Endothelial cell of umbilical vein (primary cell): ENCODE data around the gene LILRA5. TPM values are rescaled to one million over a fixed set of nuclear protein-coding genes. Genes with fewer than 3 reads are reported as not detected.
"Not testable (repeated sequence)": the region's sequence is repeated elsewhere in the genome, so short reads cannot be mapped to it uniquely, and the experiment has no call there.

Experiments
- BruUV-seq: library from RNA; stranded (reverse); fragments of 400-500 nt; replicated peaks from 2 replicates; lab custom pipeline; 2021; lab: Mats Ljungman, UMichigan
- CTCF ChIA-PET: fragments of 300-600, 350-600 bp; sonication (Branson Sonifier 250); formaldehyde crosslinking; loops from one replicate; lab custom pipeline; 2021; ENCODE audit warnings: antibody characterized with exemption, inconsistent platforms; lab: Charles Lee
- POLR2A ChIA-PET: fragments of 300-600, 350-600 bp; sonication (Branson Sonifier 250); formaldehyde crosslinking; loops from one replicate; lab custom pipeline; 2021; ENCODE audit warnings: antibody characterized with exemption, inconsistent platforms; lab: Charles Lee
- DNase-seq: peaks from one replicate; pipeline ENCODE4 v3.0.0-alpha.2; 2011; ENCODE audit warnings: low read depth, low spot score
- FAIRE-seq: peaks from 2 replicates; lab custom pipeline; 2011; peaks lifted over from hg19 to GRCh38; lab: Jason Lieb, UNC
- H2AFZ ChIP-seq: 2 replicates; pipeline ENCODE4 v1.6.0; 2012; ENCODE audit warnings: low read depth, low read length, control low read depth, inconsistent platforms
- H3K27ac ChIP-seq: 2 replicates; pipeline ENCODE4 v1.5.1; 2011; ENCODE audit warnings: low read depth, mild to moderate bottlenecking, control low read depth, low read length, moderate library complexity; ENCODE audit not compliant: insufficient read depth
- H3K27me3 ChIP-seq, 2 experiments: 2 replicates each; pipeline versions ENCODE4 v1.6.0 to v1.6.1; 2011; ENCODE audit warnings: low read length in 2 of 2, mixed read lengths in 1 of 2; ENCODE audit not compliant: control insufficient read depth in 2 of 2, insufficient read depth in 2 of 2
- H3K36me3 ChIP-seq, 2 experiments: 2 replicates in 1 of 2; 3 replicates in 1 of 2; pipeline ENCODE4 v1.5.1; 2011; ENCODE audit warnings: low read length in 2 of 2, mild to moderate bottlenecking in 1 of 2, moderate library complexity in 1 of 2; ENCODE audit not compliant: control insufficient read depth in 2 of 2, insufficient read depth in 2 of 2; ENCODE audit errors: extremely low read depth in 1 of 2
- H3K4me1 ChIP-seq: 3 replicates; pipeline ENCODE4 v1.5.1; 2011; ENCODE audit warnings: mild to moderate bottlenecking, low read length; ENCODE audit not compliant: control insufficient read depth, insufficient read depth; ENCODE audit errors: extremely low read depth
- H3K4me2 ChIP-seq: 2 replicates; pipeline ENCODE4 v1.6.1; 2011; ENCODE audit warnings: low read length, control low read depth, mixed read lengths; ENCODE audit not compliant: insufficient read depth
- H3K4me3 ChIP-seq, 3 experiments: fragments of 200-600 bp in 1 of 3; sonication (generic), shearing (Covaris generic) in 1 of 3; replicated peaks in 1 of 3; 2 replicates each; pipeline ENCODE4 v1.5.1; 2011 to 2016; ENCODE audit warnings: control low read depth in 3 of 3, low read length in 3 of 3, mild to moderate bottlenecking in 2 of 3, inconsistent platforms in 1 of 3, low read depth in 1 of 3, moderate library complexity in 1 of 3; ENCODE audit not compliant: insufficient read depth in 1 of 3
- H3K79me2 ChIP-seq: 2 replicates; pipeline ENCODE4 v1.6.0; 2012; ENCODE audit warnings: low read length, inconsistent platforms; ENCODE audit not compliant: control insufficient read depth, insufficient read depth
- H3K9ac ChIP-seq: replicated peaks from 2 replicates; pipeline ENCODE3; 2011; ENCODE audit warnings: low read length, control low read depth; ENCODE audit not compliant: insufficient read depth; ENCODE audit errors: extremely low read depth
- H3K9me1 ChIP-seq: replicated peaks from 3 replicates; pipeline ENCODE4 v1.6.0; 2011; ENCODE audit warnings: mild to moderate bottlenecking, low read length; ENCODE audit not compliant: control insufficient read depth, insufficient read depth; ENCODE audit errors: extremely low read depth
- H3K9me3 ChIP-seq: replicated peaks from 2 replicates; pipeline ENCODE4 v1.5.1; 2012; ENCODE audit warnings: low read length, inconsistent platforms; ENCODE audit not compliant: control insufficient read depth, insufficient read depth
- H4K20me1 ChIP-seq: replicated peaks from 2 replicates; pipeline ENCODE3; 2011; ENCODE audit warnings: mild to moderate bottlenecking, low read length; ENCODE audit not compliant: control insufficient read depth, insufficient read depth; ENCODE audit errors: extremely low read depth
- dilution Hi-C: fragments of 300-500 bp; cut with MboI; formaldehyde crosslinking; loops from one replicate; pipeline ENCODE4 v1.15.0; 2019; ENCODE audit warnings: low sequenced_read_pairs; ENCODE audit not compliant: extremely low pct_ligation_motif_present
- intact Hi-C: fragments of 100-400 bp; cut with micrococcal nuclease; formaldehyde crosslinking; loops from one replicate; pipeline ENCODE4 v1.10.0; 2022
- polyA plus RNA-seq, 4 experiments: library from polyadenylated mRNA; depleted of rRNA in 3 of 4; stranded (reverse) in 3 of 4; unstranded in 1 of 4; fragments of >200 nt; gene quantifications; 2 replicates each; pipeline versions ENCODE4 v1.2.1 to v1.2.3, GENCODE V29; 2011 to 2012; ENCODE audit warnings: missing spikeins in 1 of 4
- total RNA-seq: library from RNA; stranded (reverse); gene quantifications from 2 replicates; pipeline ENCODE4 v1.2.3, GENCODE V29; 2021

Gene LILRA5
- total and polyA plus RNA-seq, 2 donors (not counting 3 experiments of a cell fraction or from before 2014, with no cell fraction given): not detected

GRCh38 chr19:54322934-54323333 lies 10.0 kb upstream of the LILRA5 start:
- H3K79me2 ChIP-seq, FAIRE-seq, BruUV-seq, POLR2A ChIA-PET, H3K9me1 ChIP-seq, intact Hi-C loops, H2AFZ ChIP-seq, dilution Hi-C loops, H3K4me3 ChIP-seq, DNase-seq, H3K27me3 ChIP-seq, H3K4me2 ChIP-seq, H3K36me3 ChIP-seq, H3K9ac ChIP-seq, H3K4me1 ChIP-seq, H4K20me1 ChIP-seq, H3K9me3 ChIP-seq, H3K27ac ChIP-seq: not testable (repeated sequence)
- CTCF ChIA-PET: interaction anchor here (1.4 to 2.4 kb wide), 2 partner anchors 57 to 68 kb away, joined by 3 to 8 read pairs; no protein-coding TSS in a partner anchor

DNA sequence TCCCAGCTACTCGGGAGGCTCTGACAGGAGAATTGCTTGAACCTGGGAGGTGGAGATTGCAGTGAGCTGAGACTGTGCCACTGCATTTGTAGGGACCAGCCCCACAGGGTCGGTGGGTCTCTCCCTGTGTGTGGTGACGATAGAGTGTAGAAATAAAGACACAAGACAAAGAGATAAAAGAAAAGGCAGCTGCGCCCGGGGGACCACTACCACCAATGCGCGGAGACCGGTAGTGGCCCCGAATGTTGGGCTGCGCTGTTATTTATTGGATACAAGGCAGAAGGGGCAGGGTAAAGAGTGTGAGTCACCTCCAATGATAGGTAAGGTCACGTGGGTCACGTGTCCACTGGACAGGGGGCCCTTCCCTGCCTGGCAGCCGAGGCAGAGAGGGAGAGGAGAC lies 9.3 kb upstream of the LILRA5 start:
- dilution Hi-C loops, DNase-seq, H3K27ac ChIP-seq, H3K36me3 ChIP-seq, H3K4me2 ChIP-seq, H3K4me3 ChIP-seq, FAIRE-seq, BruUV-seq, H3K9me3 ChIP-seq, H2AFZ ChIP-seq, H3K27me3 ChIP-seq, H3K9ac ChIP-seq, H4K20me1 ChIP-seq, H3K9me1 ChIP-seq, H3K79me2 ChIP-seq, intact Hi-C loops, H3K4me1 ChIP-seq, POLR2A ChIA-PET: not testable (repeated sequence)
- CTCF ChIA-PET: interaction anchor here (1.4 kb wide), 1 partner anchor 56 kb away, joined by 3 read pairs; no protein-coding TSS in a partner anchor
